Measurements from ENCODE around the gene RELCH. TPM values are rescaled to one million over a fixed set of nuclear protein-coding genes. Genes with fewer than 3 reads are reported as not detected.

The RELCH gene
- total RNA-seq, 2 donors from 2014 or later, result 11.1 to 16.7 TPM

GRCh38 chr18:62258093-62258492, 71.0 kb downstream of the RELCH start:
- peaks cover 45% of the 10 kb centered on the region for H3K36me3 ChIP-seq
- no peaks in the 10 kb centered on the region for H3K9me3 ChIP-seq
- H3K27me3 ChIP-seq, result no peaks in the 10 kb centered on the region
- H3K4me3 ChIP-seq, result no peak overlapping the region
- no peak overlapping the region for H3K27ac ChIP-seq
- H3K4me1 ChIP-seq, result no peaks in the 10 kb centered on the region
- TF ChIP-seq CTCF (IDR thresholded peaks at IDR 0.05), result no peak
- no peak for DNase-seq (ENCODE audit: low spot score)

- no peaks in the 10 kb centered on the region for H3K27me3 ChIP-seq
- no peak for TF ChIP-seq CTCF (IDR thresholded peaks at IDR 0.05)
- no peaks in the 10 kb centered on the region for H3K4me1 ChIP-seq
- H3K9me3 ChIP-seq, result no peaks in the 10 kb centered on the region
- no peak for DNase-seq (ENCODE audit: low spot score)
- H3K27ac ChIP-seq, result no peak overlapping the region
- peaks cover 49% of the 10 kb centered on the region for H3K36me3 ChIP-seq
- no peak overlapping the region for H3K4me3 ChIP-seq
Observed at GRCh38 chr18:62258616-62259015, 71.6 kb downstream of the RELCH start.

- Histone ChIP-seq H3K27ac (no peak overlapping the region), H3K4me3 (no peak overlapping the region), H3K36me3 (peaks cover 60% of the 10 kb centered on the region), H3K27me3 (no peaks in the 10 kb centered on the region), H3K4me1 (no peaks in the 10 kb centered on the region), H3K9me3 (no peaks in the 10 kb centered on the region)
- DNase-seq (ENCODE audit: low spot score), result no peak
- no peak for TF ChIP-seq CTCF (IDR thresholded peaks at IDR 0.05)
Observed at GRCh38 chr18:62262061-62262460, 75.0 kb downstream of the RELCH start.

- no peak for DNase-seq (ENCODE audit: low spot score)
- H3K36me3 ChIP-seq, result peaks cover 51% of the 10 kb centered on the region
- no peaks in the 10 kb centered on the region for H3K4me1 ChIP-seq
- TF ChIP-seq CTCF (IDR thresholded peaks at IDR 0.05), result no peak
- no peak overlapping the region for H3K4me3 ChIP-seq
- no peak overlapping the region for H3K27ac ChIP-seq
- no peaks in the 10 kb centered on the region for H3K27me3 ChIP-seq
- no peaks in the 10 kb centered on the region for H3K9me3 ChIP-seq
Observed at GRCh38 chr18:62264984-62265383, 77.9 kb downstream of the RELCH start.

- no peak overlapping the region for H3K27ac ChIP-seq
- H3K4me1 ChIP-seq, result peaks cover 0 to 11% of the 10 kb centered on the region in 2 donors
- peaks cover 9% of the 10 kb centered on the region for H3K36me3 ChIP-seq
- no peaks in the 10 kb centered on the region for H3K27me3 ChIP-seq
- no peak for DNase-seq (ENCODE audit: low spot score)
- H3K4me3 ChIP-seq, result no peak overlapping the region
- no peaks in the 10 kb centered on the region for H3K9me3 ChIP-seq
- no peak for TF ChIP-seq CTCF (IDR thresholded peaks at IDR 0.05)
Observed at GRCh38 chr18:62277045-62277444, 90.0 kb downstream of the RELCH start.

- H3K27ac ChIP-seq, result no peak overlapping the region
- no peaks in the 10 kb centered on the region for H3K9me3 ChIP-seq
- no peaks in the 10 kb centered on the region for H3K27me3 ChIP-seq
- peaks cover 0 to 14% of the 10 kb centered on the region in 2 donors for H3K4me1 ChIP-seq
- no peak for TF ChIP-seq CTCF (IDR thresholded peaks at IDR 0.05)
- DNase-seq (ENCODE audit: low spot score), result no peak
- H3K36me3 ChIP-seq, result peaks cover 9% of the 10 kb centered on the region
- H3K4me3 ChIP-seq, result no peak overlapping the region
Observed at GRCh38 chr18:62279561-62279960, 92.5 kb downstream of the RELCH start.

Measured in right atrium auricular region (tissue), 2 donors.